HG02623 (cell line): ENCODE data around the gene WDR46.

Source experiments
- ATAC-seq: cut with Tn5 transposase; IDR thresholded peaks from one replicate; pipeline ENCODE4 v1.9.1; 2021; ENCODE audit warnings: moderate library complexity; ENCODE audit not compliant: unreplicated experiment

The WDR46 gene

GRCh38 chr6:33314515-33314942, 25.5 kb upstream of the WDR46 start:
- ATAC-seq = no peak

- ATAC-seq = peak; percentile 39
Observed at GRCh38 chr6:33313709-33314514, 24.9 kb upstream of the WDR46 start, which contains the start of gene TAPBP. TSS of gene TAPBP (minus strand) at chr6:33314078. CDS start at chr6:33314041, 37 bp downstream.

- ATAC-seq = no peak
Observed at GRCh38 chr6:33313105-33313708, 24.2 kb upstream of the WDR46 start.

- no peak for ATAC-seq
Observed at GRCh38 chr6:33312361-33313104, 23.5 kb upstream of the WDR46 start.

- ATAC-seq = no peak
Observed at GRCh38 chr6:33306356-33306755, 17.3 kb upstream of the WDR46 start.

GRCh38 chr6:33305052-33305451, 16.0 kb upstream of the WDR46 start:
- ATAC-seq = no peak

- no peak for ATAC-seq
Observed at GRCh38 chr6:33304216-33304615, 15.2 kb upstream of the WDR46 start.

- no peak for ATAC-seq
Observed at GRCh38 chr6:33301877-33302276, 12.8 kb upstream of the WDR46 start.

GRCh38 chr6:33299237-33299944, 10.4 kb upstream of the WDR46 start:
- ATAC-seq = peak; percentile 80

- no peak for ATAC-seq
Observed at GRCh38 chr6:33298773-33299236, 9.8 kb upstream of the WDR46 start, which contains the start of gene RGL2. TSS of gene RGL2 (minus strand) at chr6:33298942. CDS start at chr6:33298610, 332 bp downstream.

- ATAC-seq = no peak
Observed at GRCh38 chr6:33297956-33298772, 9.1 kb upstream of the WDR46 start.

- ATAC-seq = no peak
Observed at GRCh38 chr6:33297406-33297955, 8.4 kb upstream of the WDR46 start.

GRCh38 chr6:33296797-33297405, 7.9 kb upstream of the WDR46 start:
- ATAC-seq = no peak

- no peak for ATAC-seq
Observed at GRCh38 chr6:33295621-33296369, 6.8 kb upstream of the WDR46 start.

- ATAC-seq = no peak
Observed at GRCh38 chr6:33294086-33294823, 5.2 kb upstream of the WDR46 start.

- no peak for ATAC-seq
Observed at GRCh38 chr6:33292996-33293682, 4.1 kb upstream of the WDR46 start.

GRCh38 chr6:33290459-33290858, 1.4 kb upstream of the WDR46 start:
- no peak for ATAC-seq
